ENCODE measurements around the gene KLF2.

GRCh38 chr19:16368385-16369305 lies 44.0 kb downstream of the KLF2 start:
- TF ChIP-seq, protein P1, sequence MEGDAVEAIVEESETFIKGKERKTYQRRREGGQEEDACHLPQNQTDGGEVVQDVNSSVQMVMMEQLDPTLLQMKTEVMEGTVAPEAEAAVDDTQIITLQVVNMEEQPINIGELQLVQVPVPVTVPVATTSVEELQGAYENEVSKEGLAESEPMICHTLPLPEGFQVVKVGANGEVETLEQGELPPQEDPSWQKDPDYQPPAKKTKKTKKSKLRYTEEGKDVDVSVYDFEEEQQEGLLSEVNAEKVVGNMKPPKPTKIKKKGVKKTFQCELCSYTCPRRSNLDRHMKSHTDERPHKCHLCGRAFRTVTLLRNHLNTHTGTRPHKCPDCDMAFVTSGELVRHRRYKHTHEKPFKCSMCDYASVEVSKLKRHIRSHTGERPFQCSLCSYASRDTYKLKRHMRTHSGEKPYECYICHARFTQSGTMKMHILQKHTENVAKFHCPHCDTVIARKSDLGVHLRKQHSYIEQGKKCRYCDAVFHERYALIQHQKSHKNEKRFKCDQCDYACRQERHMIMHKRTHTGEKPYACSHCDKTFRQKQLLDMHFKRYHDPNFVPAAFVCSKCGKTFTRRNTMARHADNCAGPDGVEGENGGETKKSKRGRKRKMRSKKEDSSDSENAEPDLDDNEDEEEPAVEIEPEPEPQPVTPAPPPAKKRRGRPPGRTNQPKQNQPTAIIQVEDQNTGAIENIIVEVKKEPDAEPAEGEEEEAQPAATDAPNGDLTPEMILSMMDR (conservative IDR thresholded peaks at IDR 0.05; ENCODE audit: low read depth, low read length) = no peak
- no peak for TF ChIP-seq EZH2 (IDR thresholded peaks at IDR 0.05; ENCODE audit: borderline replicate concordance, low read depth, low read length, poor library complexity, severe bottlenecking)

Data from A673 (cell line).